PC-9 (cell line): ENCODE data around the gene KRTAP10-12.

ENCODE experiments used
- CTCF ChIP-seq: fragments of 200-600 bp; sonication (generic); conservative IDR thresholded peaks from 2 replicates; pipeline ENCODE4 v1.6.1; 2017; ENCODE audit warnings: mixed run types, antibody characterized with exemption, mild to moderate bottlenecking, moderate library complexity
- EZH2 ChIP-seq: fragments of 200-600 bp; sonication (generic); IDR thresholded peaks from 2 replicates; pipeline ENCODE4 v1.8.0; 2017; ENCODE audit warnings: antibody characterized with exemption, low read depth

GRCh38 chr21:44657635-44658540 lies 39.1 kb upstream of the KRTAP10-12 start, which contains the start of gene KRTAP12-3:
- TF ChIP-seq CTCF (no peak), EZH2 (no peak)
